Measurements from ENCODE around the gene PLD4.

Gene PLD4

GRCh38 chr14:104924421-104925213 is at the start of gene PLD4:
Gene PLD4, plus strand, starts transcription at chr14:104924879. Its CDS starts 2,262 bp downstream, at chr14:104927141.
- DNase-seq (ENCODE audit: low read depth, low spot score) = no peak
- Histone ChIP-seq H3K9ac (ENCODE audit: insufficient read length) (no peak within 1 kb of the TSS), H3K27ac (no peak within 1 kb of the TSS), H3K9me3 (ENCODE audit: low read depth, low read length) (no peaks in the 10 kb centered on the region), H3K4me3 (no peak within 1 kb of the TSS), H3K36me3 (ENCODE audit: insufficient read depth, low read length) (no peaks in the 10 kb centered on the region)
- TF ChIP-seq POLR2AphosphoS5 (IDR thresholded peaks at IDR 0.05; ENCODE audit: borderline replicate concordance, low read depth, low read length) (no peak), FOXP2 (optimal IDR thresholded peaks at IDR 0.05; ENCODE audit: control extremely low read depth, extremely low read length, insufficient read depth) (no peak), EZH2 (IDR thresholded peaks at IDR 0.05) (no peak)

- no peak overlapping the region for H3K4me3 ChIP-seq
- no peaks in the 10 kb centered on the region for H3K9me3 ChIP-seq (ENCODE audit: low read depth, low read length)
- no peak overlapping the region for H3K9ac ChIP-seq (ENCODE audit: insufficient read length)
- H3K27ac ChIP-seq = no peak overlapping the region
- no peak for DNase-seq (ENCODE audit: low read depth, low spot score)
- H3K36me3 ChIP-seq (ENCODE audit: insufficient read depth, low read length) = no peaks in the 10 kb centered on the region
- no peak for TF ChIP-seq FOXP2 (optimal IDR thresholded peaks at IDR 0.05; ENCODE audit: control extremely low read depth, extremely low read length, insufficient read depth)
- TF ChIP-seq EZH2 (IDR thresholded peaks at IDR 0.05) = no peak
- TF ChIP-seq POLR2AphosphoS5 (IDR thresholded peaks at IDR 0.05; ENCODE audit: borderline replicate concordance, low read depth, low read length) = no peak
Observed at GRCh38 chr14:104875412-104875751, 49.3 kb upstream of the PLD4 start.

- no peak overlapping the region for H3K27ac ChIP-seq
- no peak overlapping the region for H3K9ac ChIP-seq (ENCODE audit: insufficient read length)
- no peak for TF ChIP-seq POLR2AphosphoS5 (IDR thresholded peaks at IDR 0.05; ENCODE audit: borderline replicate concordance, low read depth, low read length)
- TF ChIP-seq FOXP2 (optimal IDR thresholded peaks at IDR 0.05; ENCODE audit: control extremely low read depth, extremely low read length, insufficient read depth) = no peak
- TF ChIP-seq EZH2 (IDR thresholded peaks at IDR 0.05) = no peak
- DNase-seq (ENCODE audit: low read depth, low spot score) = no peak
- H3K4me3 ChIP-seq = no peak overlapping the region
- H3K9me3 ChIP-seq (ENCODE audit: low read depth, low read length) = no peaks in the 10 kb centered on the region
- no peaks in the 10 kb centered on the region for H3K36me3 ChIP-seq (ENCODE audit: insufficient read depth, low read length)
Observed at GRCh38 chr14:104875811-104876210, 48.9 kb upstream of the PLD4 start.

- Histone ChIP-seq H3K9ac (ENCODE audit: insufficient read length) (no peak overlapping the region), H3K36me3 (ENCODE audit: insufficient read depth, low read length) (no peaks in the 10 kb centered on the region), H3K9me3 (ENCODE audit: low read depth, low read length) (no peaks in the 10 kb centered on the region), H3K27ac (no peak overlapping the region), H3K4me3 (no peak overlapping the region)
- no peak for DNase-seq (ENCODE audit: low read depth, low spot score)
- TF ChIP-seq FOXP2 (optimal IDR thresholded peaks at IDR 0.05; ENCODE audit: control extremely low read depth, extremely low read length, insufficient read depth) (no peak), POLR2AphosphoS5 (IDR thresholded peaks at IDR 0.05; ENCODE audit: borderline replicate concordance, low read depth, low read length) (no peak), EZH2 (IDR thresholded peaks at IDR 0.05) (no peak)
Observed at GRCh38 chr14:104876251-104876699, 48.4 kb upstream of the PLD4 start.

DNA sequence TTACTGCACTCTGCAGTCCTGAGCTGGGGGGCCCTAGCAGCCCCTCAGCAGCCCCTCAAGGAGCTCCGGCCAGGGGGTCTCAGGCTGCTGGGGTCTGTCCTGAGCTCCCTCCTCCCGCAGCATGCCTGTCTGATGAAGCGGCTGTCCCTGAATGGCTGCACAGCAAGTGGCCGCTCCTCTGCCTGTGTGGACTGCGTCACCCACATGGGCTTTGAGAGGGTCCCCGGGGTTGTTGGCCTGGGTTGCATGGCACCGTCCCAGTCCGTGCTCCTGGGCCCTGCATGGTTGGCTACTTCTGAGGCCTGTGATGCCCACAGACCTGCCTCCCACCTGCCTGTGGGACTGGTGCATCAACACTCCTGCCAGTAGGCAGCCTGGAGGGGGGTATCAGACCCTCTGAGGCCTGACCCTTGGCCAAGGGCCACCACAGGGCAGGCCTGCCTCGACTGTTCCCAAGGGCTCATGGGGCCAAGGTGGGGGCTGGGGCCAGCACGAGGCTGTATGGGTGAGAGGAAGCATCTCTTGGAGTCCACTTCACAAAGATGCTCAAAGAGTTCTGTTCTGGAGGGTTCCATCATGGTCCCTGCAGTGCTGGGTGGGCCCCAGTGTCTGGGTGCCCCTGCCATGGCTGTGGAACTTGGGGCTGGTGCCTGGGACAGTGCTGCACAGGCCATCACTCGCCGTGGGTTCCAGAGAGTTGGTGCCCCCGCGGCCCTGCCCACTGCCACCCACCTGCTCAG is 47.4 kb upstream of the PLD4 start:
- TF ChIP-seq FOXP2 (optimal IDR thresholded peaks at IDR 0.05; ENCODE audit: control extremely low read depth, extremely low read length, insufficient read depth) (no peak), EZH2 (IDR thresholded peaks at IDR 0.05) (no peak), POLR2AphosphoS5 (IDR thresholded peaks at IDR 0.05; ENCODE audit: borderline replicate concordance, low read depth, low read length) (no peak)
- H3K27ac ChIP-seq = no peak overlapping the region
- no peak overlapping the region for H3K9ac ChIP-seq (ENCODE audit: insufficient read length)
- H3K36me3 ChIP-seq (ENCODE audit: insufficient read depth, low read length) = no peaks in the 10 kb centered on the region
- no peaks in the 10 kb centered on the region for H3K9me3 ChIP-seq (ENCODE audit: low read depth, low read length)
- no peak overlapping the region for H3K4me3 ChIP-seq
- no peak for DNase-seq (ENCODE audit: low read depth, low spot score)

- Histone ChIP-seq H3K36me3 (ENCODE audit: insufficient read depth, low read length) (no peaks in the 10 kb centered on the region), H3K9ac (ENCODE audit: insufficient read length) (no peak overlapping the region)
- TF ChIP-seq POLR2AphosphoS5 (IDR thresholded peaks at IDR 0.05; ENCODE audit: borderline replicate concordance, low read depth, low read length) (no peak), FOXP2 (optimal IDR thresholded peaks at IDR 0.05; ENCODE audit: control extremely low read depth, extremely low read length, insufficient read depth) (no peak), EZH2 (IDR thresholded peaks at IDR 0.05) (no peak)
Observed at GRCh38 chr14:104877806-104878550, 46.7 kb upstream of the PLD4 start.

DNA sequence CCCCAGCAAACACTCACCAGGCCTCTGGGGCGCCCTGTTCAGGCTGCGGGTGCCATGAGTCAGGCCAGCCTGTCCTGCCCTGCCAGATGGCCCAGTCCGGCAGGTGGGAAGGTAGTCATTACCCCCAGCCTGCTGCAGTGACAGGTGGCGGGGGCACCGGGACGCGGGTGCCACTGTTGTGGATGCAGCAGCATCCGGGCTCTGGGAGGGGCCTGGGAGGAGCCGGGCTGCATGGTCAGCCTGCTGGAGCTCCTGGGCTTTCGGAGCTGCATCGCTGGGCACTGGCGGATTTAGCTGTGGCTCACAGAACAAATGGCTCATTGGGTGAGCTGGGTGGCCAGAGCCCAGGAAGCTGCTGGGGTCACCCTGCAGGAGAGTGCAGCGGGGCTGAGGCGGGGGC is 46.1 kb upstream of the PLD4 start:
- no peak for DNase-seq (ENCODE audit: low read depth, low spot score)
- Histone ChIP-seq H3K27ac (no peak overlapping the region), H3K9ac (ENCODE audit: insufficient read length) (no peak overlapping the region), H3K9me3 (ENCODE audit: low read depth, low read length) (no peaks in the 10 kb centered on the region), H3K36me3 (ENCODE audit: insufficient read depth, low read length) (no peaks in the 10 kb centered on the region), H3K4me3 (no peak overlapping the region)
- TF ChIP-seq FOXP2 (optimal IDR thresholded peaks at IDR 0.05; ENCODE audit: control extremely low read depth, extremely low read length, insufficient read depth) (no peak), EZH2 (IDR thresholded peaks at IDR 0.05) (no peak), POLR2AphosphoS5 (IDR thresholded peaks at IDR 0.05; ENCODE audit: borderline replicate concordance, low read depth, low read length) (no peak)

More at GRCh38 chr14:104877806-104878550, 46.7 kb upstream of the PLD4 start:
- H3K27ac ChIP-seq = no peak overlapping the region
- H3K4me3 ChIP-seq = no peak overlapping the region
- H3K9me3 ChIP-seq (ENCODE audit: low read depth, low read length) = no peaks in the 10 kb centered on the region
- no peak for DNase-seq (ENCODE audit: low read depth, low spot score)

Data from SK-N-MC (cell line).